ENCODE results near the gene PAPOLG. TPM values are rescaled to one million over a fixed set of nuclear protein-coding genes. Genes with fewer than 3 reads are reported as not detected.

The PAPOLG gene
- total and polyA plus RNA-seq, 2 donors (not counting 1 experiment from before 2014, with no cell fraction given) = 9.4 to 27.5 TPM

- H3K27ac ChIP-seq (ENCODE audit: low read length in 2 of 2) = peak overlapping the region; percentile 31 to 55
- TF ChIP-seq EZH2 (IDR thresholded peaks at IDR 0.05; ENCODE audit: borderline replicate concordance, insufficient read depth, low read depth, low read length, poor library complexity, severe bottlenecking) = no peak
- TF ChIP-seq CTCF (IDR thresholded peaks at IDR 0.05) = no peak
- peaks cover 34% of the 10 kb centered on the region for H3K4me1 Mint-ChIP-seq
- H3K4me3 ChIP-seq (ENCODE audit: control extremely low read depth in 1 of 5, extremely low read depth in 1 of 5, insufficient read depth in 1 of 5, low read depth in 2 of 5, low read length in 4 of 5) = no peak overlapping the region
- no peaks in the 10 kb centered on the region for H3K9me3 ChIP-seq (ENCODE audit: control extremely low read depth in 1 of 3, control insufficient read depth in 2 of 3, insufficient read depth in 1 of 3, low read length in 2 of 3)
- ChIA-PET CTCF (interaction anchor here (0.6 to 8.5 kb wide), 7 partner anchors 11 to 193 kb away, joined by 3 to 118 read pairs (median 7); partner anchors contain the start of gene REL), POLR2A (interaction anchor here (2.3 kb wide), 1 partner anchor 75 kb away, joined by 9 read pairs; the partner anchor contains the start of gene REL)
- H4K20me1 ChIP-seq (ENCODE audit: control insufficient read depth, insufficient read depth, low read length, poor library complexity, severe bottlenecking) = no peaks in the 10 kb centered on the region
- peaks cover 0 to 7% of the 10 kb centered on the region in 2 experiments for H3K36me3 ChIP-seq (replicated peaks in 1 of 2; ENCODE audit: control extremely low read depth in 1 of 2, control insufficient read depth in 1 of 2, extremely low read depth in 1 of 2, insufficient read depth in 2 of 2, low read length in 1 of 2)
- H3K9me3 Mint-ChIP-seq (ENCODE audit: insufficient read depth) = no peaks in the 10 kb centered on the region
- intact Hi-C loops (cut with micrococcal nuclease) = loop anchor here (5.0 kb wide), 1 partner anchor 35 kb away; no protein-coding TSS in a partner anchor
- no peaks in the 10 kb centered on the region for H3K79me2 ChIP-seq (ENCODE audit: control insufficient read depth, insufficient read depth, low read length)
- H3K4me2 ChIP-seq (replicated peaks; ENCODE audit: low read depth, low read length, poor library complexity, severe bottlenecking) = peak overlapping the region; percentile 39
- H3K4me3 Mint-ChIP-seq = no peak overlapping the region
- DNase-seq = peak; percentile 32
- H3K27me3 ChIP-seq (replicated peaks in 1 of 4; ENCODE audit: control extremely low read depth in 1 of 4, control insufficient read depth in 3 of 4, insufficient read depth in 4 of 4, low read length in 3 of 4) = no peaks in the 10 kb centered on the region
- H2AFZ ChIP-seq (ENCODE audit: insufficient read depth, low read depth, low read length, poor library complexity, severe bottlenecking) = peak overlapping the region; percentile 52
- ATAC-seq (ENCODE audit: low read depth) = peak; percentile 56
- 26% methylated on average over 5 of the region's 6 CpGs for WGBS (ENCODE audit: insufficient coverage)
- H3K27me3 Mint-ChIP-seq = no peaks in the 10 kb centered on the region
- peaks cover 20 to 32% of the 10 kb centered on the region in 2 donors for H3K4me1 ChIP-seq (ENCODE audit: control insufficient read depth in 2 of 2, insufficient read depth in 2 of 2, low read length in 2 of 2)
- H3K27ac Mint-ChIP-seq = peak overlapping the region; percentile 83
- peak overlapping the region; percentile 1 for H3K9ac ChIP-seq (ENCODE audit: low read length)
Measured at GRCh38 chr2:60806988-60807681, 51.1 kb downstream of the PAPOLG start.

GRCh38 chr2:60808330-60808801 lies 52.3 kb downstream of the PAPOLG start:
- Histone ChIP-seq H3K4me1 (ENCODE audit: control insufficient read depth in 2 of 2, insufficient read depth in 2 of 2, low read length in 2 of 2) (peaks cover 20 to 32% of the 10 kb centered on the region in 2 donors), H3K4me3 (ENCODE audit: control extremely low read depth in 1 of 5, extremely low read depth in 1 of 5, insufficient read depth in 1 of 5, low read depth in 2 of 5, low read length in 4 of 5) (no peak overlapping the region), H3K27ac (ENCODE audit: low read length in 2 of 2) (no peak overlapping the region), H3K36me3 (replicated peaks in 1 of 2; ENCODE audit: control extremely low read depth in 1 of 2, control insufficient read depth in 1 of 2, extremely low read depth in 1 of 2, insufficient read depth in 2 of 2, low read length in 1 of 2) (no peaks in the 10 kb centered on the region), H3K9me3 (ENCODE audit: control extremely low read depth in 1 of 3, control insufficient read depth in 2 of 3, insufficient read depth in 1 of 3, low read length in 2 of 3) (no peaks in the 10 kb centered on the region), H2AFZ (ENCODE audit: insufficient read depth, low read depth, low read length, poor library complexity, severe bottlenecking) (no peak overlapping the region), H3K79me2 (ENCODE audit: control insufficient read depth, insufficient read depth, low read length) (no peaks in the 10 kb centered on the region), H3K27me3 (replicated peaks in 1 of 4; ENCODE audit: control extremely low read depth in 1 of 4, control insufficient read depth in 3 of 4, insufficient read depth in 4 of 4, low read length in 3 of 4) (no peaks in the 10 kb centered on the region), H3K9ac (ENCODE audit: low read length) (no peak overlapping the region), H3K4me2 (replicated peaks; ENCODE audit: low read depth, low read length, poor library complexity, severe bottlenecking) (no peak overlapping the region), H4K20me1 (ENCODE audit: control insufficient read depth, insufficient read depth, low read length, poor library complexity, severe bottlenecking) (no peaks in the 10 kb centered on the region)
- Mint-ChIP-seq H3K27ac (no peak overlapping the region), H3K9me3 (ENCODE audit: insufficient read depth) (no peaks in the 10 kb centered on the region), H3K4me1 (peaks cover 34% of the 10 kb centered on the region), H3K27me3 (no peaks in the 10 kb centered on the region), H3K4me3 (no peak overlapping the region)
- WGBS (ENCODE audit: insufficient coverage) = 98% methylated on average over 13 of the region's 16 CpGs
- TF ChIP-seq CTCF (IDR thresholded peaks at IDR 0.05) (no peak), EZH2 (IDR thresholded peaks at IDR 0.05; ENCODE audit: borderline replicate concordance, insufficient read depth, low read depth, low read length, poor library complexity, severe bottlenecking) (no peak)
- ChIA-PET CTCF (interaction anchor here (1.2 to 8.5 kb wide), 5 partner anchors 10 to 192 kb away, joined by 4 to 118 read pairs (median 5); partner anchors contain the start of gene REL), POLR2A (interaction anchor here (2.3 kb wide), 1 partner anchor 74 kb away, joined by 9 read pairs; the partner anchor contains the start of gene REL)
- intact Hi-C loops (cut with micrococcal nuclease) = loop anchor here (5.0 kb wide), 1 partner anchor 34 kb away; no protein-coding TSS in a partner anchor
- DNase-seq (no peak), ATAC-seq (ENCODE audit: low read depth) (no peak)

Data from B cell (primary cell).